Kidney (tissue), 14 donors: Measurements from ENCODE around the gene TRIM61. TPM values are rescaled to one million over a fixed set of nuclear protein-coding genes. Genes with fewer than 3 reads are reported as not detected.
"Not testable (repeated sequence)": the region's sequence is repeated elsewhere in the genome, so short reads cannot be mapped to it uniquely, and the experiment has no call there.

Source experiments
- DNase-seq, 5 donors: peaks; one replicate each; pipeline ENCODE4 v3.0.0-alpha.2; 2013 to 2020
- FAIRE-seq: peaks from 2 replicates; lab custom pipeline; 2012; peaks lifted over from hg19 to GRCh38; lab: Jason Lieb, UNC
- H3K27ac ChIP-seq, 2 donors: one replicate each; pipeline ENCODE4 v1.7.0; 2013; ENCODE audit warnings: low read depth in 2 of 2, low read length in 2 of 2, inconsistent platforms in 1 of 2
- H3K27me3 ChIP-seq: one replicate; pipeline ENCODE4 v1.7.1; 2013; ENCODE audit warnings: low read length, inconsistent platforms; ENCODE audit not compliant: control insufficient read depth, insufficient read depth
- H3K36me3 ChIP-seq, 3 donors: one replicate each; pipeline versions ENCODE4 v1.7.0 to v1.7.1; 2013; ENCODE audit warnings: low read length in 3 of 3, control low read depth in 1 of 3, inconsistent platforms in 1 of 3; ENCODE audit not compliant: insufficient read depth in 3 of 3, control insufficient read depth in 2 of 3
- H3K4me1 ChIP-seq, 3 donors: one replicate each; pipeline versions ENCODE4 v1.7.0 to v1.7.1; 2013; ENCODE audit warnings: low read length in 3 of 3, inconsistent platforms in 1 of 3, low read depth in 1 of 3; ENCODE audit not compliant: control insufficient read depth in 2 of 3, insufficient read depth in 2 of 3
- H3K4me3 ChIP-seq, 3 donors: one replicate each; pipeline versions ENCODE4 v1.7.0 to v1.8.1; 2013; ENCODE audit warnings: low read length in 3 of 3, control low read depth in 1 of 3, inconsistent platforms in 1 of 3
- H3K9ac ChIP-seq, 3 donors: one replicate each; pipeline versions ENCODE4 v1.7.0 to v1.7.1; 2013; ENCODE audit warnings: low read length in 3 of 3, control low read depth in 1 of 3, inconsistent platforms in 1 of 3
- H3K9me3 ChIP-seq, 3 donors: one replicate each; pipeline versions ENCODE4 v1.7.0 to v1.7.1; 2013; ENCODE audit warnings: low read length in 3 of 3, control low read depth in 1 of 3, inconsistent platforms in 1 of 3; ENCODE audit not compliant: control insufficient read depth in 2 of 3, insufficient read depth in 1 of 3
- intact Hi-C: fragments of 100-400 bp; cut with DNase I; formaldehyde crosslinking; loops from one replicate; pipeline ENCODE4 v1.11.1; 2022
- polyA plus RNA-seq: library from polyadenylated mRNA; stranded (reverse); fragments of 350-450 nt; fragmentation: Illumina TruSeq; extraction: RNeasy Lipid Tissue Mini Kit (QIAGEN cat#74804); gene quantifications from one replicate; pipeline ENCODE4 v1.2.3, GENCODE V29; 2014; ENCODE audit warnings: low read depth, low replicate concordance; ENCODE audit not compliant: insufficient read depth
- total RNA-seq: library from RNA; stranded (reverse); fragmentation: NEBNext Ultra II Directional; extraction: Animal tissue kit (Norgen Biotek cat#: 25700); gene quantifications from one replicate; pipeline ENCODE4 v1.2.1, GENCODE V29; 2021
- TF ChIP-seq, protein P1 (sequence below): IDR thresholded peaks from 3 replicates; pipeline ENCODE4 v1.5.1; 2012; ENCODE audit warnings: mild to moderate bottlenecking, moderate library complexity, borderline replicate concordance; ENCODE audit not compliant: insufficient read depth; ENCODE audit errors: extremely low read depth
- donor health status: control.
- donor health status: control.
- donor health status: control.
- donor health status: control.
- donor health status: control.
- donor health status: DM: yes; HTN: yes; CAD: no.
- donor health status: Normal renal cell carcinoma (clear cell type).

The TRIM61 gene
- total and polyA plus RNA-seq, 2 donors from 2014 or later = 0.30 to 0.54 TPM

DNA sequence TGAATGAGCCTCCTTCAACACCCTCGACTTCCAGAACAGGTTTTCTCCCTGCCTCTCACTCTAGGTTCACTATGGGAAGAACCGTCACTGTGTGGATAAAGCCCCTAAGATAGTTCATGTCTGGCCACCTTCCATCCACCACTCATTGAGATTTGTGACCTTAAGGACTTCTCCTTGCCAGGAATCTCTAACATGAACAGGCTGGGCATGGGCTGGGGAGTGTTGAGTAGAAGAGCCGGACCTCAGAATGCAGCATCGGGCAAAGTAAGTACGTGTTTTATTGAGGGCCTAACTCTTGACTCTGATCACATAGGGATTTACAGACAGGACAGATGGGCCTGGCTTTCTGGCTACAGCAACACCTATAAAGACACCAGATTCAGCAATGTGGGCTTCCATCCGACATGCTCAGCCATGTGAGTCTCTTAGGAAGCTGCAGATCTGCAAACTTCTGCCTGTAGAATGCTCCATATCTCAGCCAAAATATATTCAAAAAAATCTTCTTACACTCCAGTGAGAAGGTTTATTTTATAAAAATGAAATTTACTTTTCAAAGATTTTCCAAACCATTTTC is 28.0 kb upstream of the TRIM61 start:
- intact Hi-C loops = no loop called here
- Histone ChIP-seq H3K4me1 (no peaks in the 10 kb centered on the region), H3K27ac (no peak overlapping the region), H3K36me3 (no peaks in the 10 kb centered on the region), H3K27me3 (no peaks in the 10 kb centered on the region), H3K9ac (no peak overlapping the region), H3K4me3 (no peak overlapping the region), H3K9me3 (no peaks in the 10 kb centered on the region)
- no peak for FAIRE-seq
- TF ChIP-seq, protein P1, sequence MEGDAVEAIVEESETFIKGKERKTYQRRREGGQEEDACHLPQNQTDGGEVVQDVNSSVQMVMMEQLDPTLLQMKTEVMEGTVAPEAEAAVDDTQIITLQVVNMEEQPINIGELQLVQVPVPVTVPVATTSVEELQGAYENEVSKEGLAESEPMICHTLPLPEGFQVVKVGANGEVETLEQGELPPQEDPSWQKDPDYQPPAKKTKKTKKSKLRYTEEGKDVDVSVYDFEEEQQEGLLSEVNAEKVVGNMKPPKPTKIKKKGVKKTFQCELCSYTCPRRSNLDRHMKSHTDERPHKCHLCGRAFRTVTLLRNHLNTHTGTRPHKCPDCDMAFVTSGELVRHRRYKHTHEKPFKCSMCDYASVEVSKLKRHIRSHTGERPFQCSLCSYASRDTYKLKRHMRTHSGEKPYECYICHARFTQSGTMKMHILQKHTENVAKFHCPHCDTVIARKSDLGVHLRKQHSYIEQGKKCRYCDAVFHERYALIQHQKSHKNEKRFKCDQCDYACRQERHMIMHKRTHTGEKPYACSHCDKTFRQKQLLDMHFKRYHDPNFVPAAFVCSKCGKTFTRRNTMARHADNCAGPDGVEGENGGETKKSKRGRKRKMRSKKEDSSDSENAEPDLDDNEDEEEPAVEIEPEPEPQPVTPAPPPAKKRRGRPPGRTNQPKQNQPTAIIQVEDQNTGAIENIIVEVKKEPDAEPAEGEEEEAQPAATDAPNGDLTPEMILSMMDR = no peak
- no peak for DNase-seq

DNA sequence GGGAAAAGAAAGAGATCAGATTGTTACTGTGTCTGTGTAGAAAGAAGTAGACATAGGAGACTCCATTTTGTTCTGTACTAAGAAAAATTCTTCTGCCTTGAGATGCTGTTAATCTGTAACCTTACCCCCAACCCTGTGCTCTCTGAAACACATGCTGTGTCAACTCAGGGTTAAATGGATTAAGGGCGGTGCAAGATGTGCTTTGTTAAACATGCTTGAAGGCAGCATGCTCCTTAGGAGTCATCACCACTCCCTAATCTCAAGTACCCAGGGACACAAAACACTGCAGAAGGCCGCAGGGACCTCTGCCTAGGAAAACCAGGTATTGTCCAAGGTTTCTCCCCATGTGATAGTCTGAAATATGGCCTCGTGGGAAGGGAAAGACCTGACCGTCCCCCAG is 24.5 kb upstream of the TRIM61 start:
- DNase-seq, H3K27ac ChIP-seq, H3K4me3 ChIP-seq, H3K4me1 ChIP-seq, intact Hi-C loops, H3K27me3 ChIP-seq, H3K9me3 ChIP-seq, H3K36me3 ChIP-seq, H3K9ac ChIP-seq, FAIRE-seq: not testable (repeated sequence)

GRCh38 chr4:164998526-164999080 is 21.1 kb upstream of the TRIM61 start:
- H3K36me3 ChIP-seq, DNase-seq, H3K27ac ChIP-seq, H3K4me1 ChIP-seq, H3K4me3 ChIP-seq, intact Hi-C loops, H3K9me3 ChIP-seq, H3K27me3 ChIP-seq, H3K9ac ChIP-seq, FAIRE-seq: not testable (repeated sequence)

DNA sequence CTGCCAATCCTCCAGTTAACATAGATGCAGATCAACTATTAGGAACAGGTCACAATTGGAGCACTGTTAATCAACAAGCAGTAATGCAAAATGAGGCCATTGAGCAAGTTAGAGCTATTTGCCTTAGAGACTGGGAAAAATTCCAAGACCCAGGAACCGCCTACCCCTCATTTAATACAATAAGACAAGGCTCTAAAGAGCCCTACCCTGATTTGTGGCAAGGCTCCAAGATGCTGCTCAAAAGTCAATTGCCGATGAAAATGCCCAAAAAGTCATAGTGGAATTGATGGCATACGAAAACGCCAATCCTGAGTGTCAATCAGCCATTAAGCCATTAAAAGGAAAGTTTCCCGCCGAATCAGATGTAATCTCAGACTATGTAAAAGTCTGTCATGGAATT is 20.5 kb upstream of the TRIM61 start:
- Histone ChIP-seq H3K9me3 (no peaks in the 10 kb centered on the region), H3K4me3 (no peak overlapping the region), H3K4me1 (no peaks in the 10 kb centered on the region), H3K27me3 (no peaks in the 10 kb centered on the region), H3K9ac (no peak overlapping the region), H3K36me3 (no peaks in the 10 kb centered on the region), H3K27ac (no peak overlapping the region)
- intact Hi-C loops = no loop called here
- FAIRE-seq = no peak
- TF ChIP-seq, protein P1 = no peak
- DNase-seq = no peak
